Uterus (tissue), 2 donors: ENCODE results near the gene CTTN.

ENCODE experiments used
- CTCF ChIP-seq, 4 experiments: fragments of 200-600 bp in 2 of 4; fragments of 450-650 bp in 2 of 4; sonication (generic) in 2 of 4; IDR thresholded peaks; one replicate each; pipeline ENCODE4 v1.5.1; 2016 to 2019; ENCODE audit warnings: antibody characterized with exemption in 4 of 4, mild to moderate bottlenecking in 2 of 4, moderate library complexity in 1 of 4
- POLR2A ChIP-seq, 2 donors: fragments of 450-650 bp; IDR thresholded peaks; one replicate each; pipeline ENCODE4 v1.6.1; 2016; ENCODE audit warnings: antibody characterized with exemption in 2 of 2, mild to moderate bottlenecking in 1 of 2, moderate library complexity in 1 of 2

- TF ChIP-seq CTCF (IDR thresholded peaks at IDR 0.05) (peak in 1 of 4 experiments; percentile 8), POLR2A (IDR thresholded peaks at IDR 0.05) (no peak)
These were observed 72.9 kb downstream of the CTTN start for GRCh38 chr11:70471254-70471653.
